IMR-90 (cell line): Measurements from ENCODE around the gene TYMS.

Source experiments
- BHLHE40 ChIP-seq: fragments of 150-350 bp; IDR thresholded peaks from 2 replicates; pipeline ENCODE4 v1.6.1; 2016; ENCODE audit warnings: mild to moderate bottlenecking, low read depth, low read length
- POLR2A ChIP-seq: IDR thresholded peaks from 2 replicates; pipeline ENCODE4 v1.6.1; 2012; ENCODE audit warnings: mild to moderate bottlenecking, low read depth, low read length
- RAD21 ChIP-seq: IDR thresholded peaks from 2 replicates; pipeline ENCODE4 v1.6.1; 2012; ENCODE audit warnings: low read length, improper control_type of control experiment
- RFX5 ChIP-seq: IDR thresholded peaks from 2 replicates; pipeline ENCODE4 v1.8.0; 2012; ENCODE audit warnings: low read depth, mild to moderate bottlenecking, low read length, moderate library complexity
- SMC3 ChIP-seq: fragments of 150-350 bp; IDR thresholded peaks from 2 replicates; pipeline ENCODE4 v1.6.1; 2016; ENCODE audit warnings: low read depth, mild to moderate bottlenecking, antibody characterized with exemption, low read length, moderate library complexity
- TF ChIP-seq, protein P1 (sequence below): fragments of 150-350 bp; IDR thresholded peaks from 2 replicates; pipeline ENCODE4 v1.6.1; 2017; ENCODE audit warnings: mild to moderate bottlenecking, antibody characterized with exemption, low read length, low read depth
- TF ChIP-seq, protein P2 (sequence below): conservative IDR thresholded peaks from 2 replicates; pipeline ENCODE4 v1.5.1; 2012; ENCODE audit warnings: mild to moderate bottlenecking, low read depth, low read length, improper control_type of control experiment

DNA sequence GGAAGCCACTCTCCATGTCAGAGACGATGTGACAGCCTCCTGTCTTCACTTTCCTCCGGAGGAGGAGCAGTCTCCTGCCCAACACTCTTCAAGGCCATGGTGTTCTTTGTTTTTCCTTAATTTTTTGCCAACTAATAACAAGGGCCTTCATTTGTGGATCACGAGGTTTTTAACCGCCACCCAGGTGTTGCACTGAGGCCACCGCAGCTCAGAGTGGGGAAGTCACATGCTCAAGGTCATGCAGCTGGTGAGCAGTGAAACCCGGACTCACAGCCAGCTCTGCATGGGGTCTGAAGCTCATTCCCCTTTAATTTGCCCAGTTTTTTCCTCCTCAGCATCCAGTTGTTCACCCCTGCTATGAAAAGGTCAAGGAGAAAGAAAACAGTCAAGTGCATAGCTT is 35.4 kb downstream of the TYMS start:
- TF ChIP-seq, protein P1, sequence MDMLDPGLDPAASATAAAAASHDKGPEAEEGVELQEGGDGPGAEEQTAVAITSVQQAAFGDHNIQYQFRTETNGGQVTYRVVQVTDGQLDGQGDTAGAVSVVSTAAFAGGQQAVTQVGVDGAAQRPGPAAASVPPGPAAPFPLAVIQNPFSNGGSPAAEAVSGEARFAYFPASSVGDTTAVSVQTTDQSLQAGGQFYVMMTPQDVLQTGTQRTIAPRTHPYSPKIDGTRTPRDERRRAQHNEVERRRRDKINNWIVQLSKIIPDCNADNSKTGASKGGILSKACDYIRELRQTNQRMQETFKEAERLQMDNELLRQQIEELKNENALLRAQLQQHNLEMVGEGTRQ = no peak
- no peak for TF ChIP-seq BHLHE40
- TF ChIP-seq, protein P2, sequence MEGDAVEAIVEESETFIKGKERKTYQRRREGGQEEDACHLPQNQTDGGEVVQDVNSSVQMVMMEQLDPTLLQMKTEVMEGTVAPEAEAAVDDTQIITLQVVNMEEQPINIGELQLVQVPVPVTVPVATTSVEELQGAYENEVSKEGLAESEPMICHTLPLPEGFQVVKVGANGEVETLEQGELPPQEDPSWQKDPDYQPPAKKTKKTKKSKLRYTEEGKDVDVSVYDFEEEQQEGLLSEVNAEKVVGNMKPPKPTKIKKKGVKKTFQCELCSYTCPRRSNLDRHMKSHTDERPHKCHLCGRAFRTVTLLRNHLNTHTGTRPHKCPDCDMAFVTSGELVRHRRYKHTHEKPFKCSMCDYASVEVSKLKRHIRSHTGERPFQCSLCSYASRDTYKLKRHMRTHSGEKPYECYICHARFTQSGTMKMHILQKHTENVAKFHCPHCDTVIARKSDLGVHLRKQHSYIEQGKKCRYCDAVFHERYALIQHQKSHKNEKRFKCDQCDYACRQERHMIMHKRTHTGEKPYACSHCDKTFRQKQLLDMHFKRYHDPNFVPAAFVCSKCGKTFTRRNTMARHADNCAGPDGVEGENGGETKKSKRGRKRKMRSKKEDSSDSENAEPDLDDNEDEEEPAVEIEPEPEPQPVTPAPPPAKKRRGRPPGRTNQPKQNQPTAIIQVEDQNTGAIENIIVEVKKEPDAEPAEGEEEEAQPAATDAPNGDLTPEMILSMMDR = no peak
- TF ChIP-seq RFX5 = no peak
- no peak for TF ChIP-seq POLR2A
- TF ChIP-seq SMC3 = no peak
- TF ChIP-seq RAD21 = no peak
